NCI-H69 (cell line): ENCODE measurements around the gene C11orf68.
A peak's percentile ranks its signal among the peaks of the same experiment; 100 is the strongest.

Experiments used
- DNase-seq: peaks from one replicate; lab custom pipeline; 2025; lab: John Stamatoyannopoulos, UW

The C11orf68 gene

DNA sequence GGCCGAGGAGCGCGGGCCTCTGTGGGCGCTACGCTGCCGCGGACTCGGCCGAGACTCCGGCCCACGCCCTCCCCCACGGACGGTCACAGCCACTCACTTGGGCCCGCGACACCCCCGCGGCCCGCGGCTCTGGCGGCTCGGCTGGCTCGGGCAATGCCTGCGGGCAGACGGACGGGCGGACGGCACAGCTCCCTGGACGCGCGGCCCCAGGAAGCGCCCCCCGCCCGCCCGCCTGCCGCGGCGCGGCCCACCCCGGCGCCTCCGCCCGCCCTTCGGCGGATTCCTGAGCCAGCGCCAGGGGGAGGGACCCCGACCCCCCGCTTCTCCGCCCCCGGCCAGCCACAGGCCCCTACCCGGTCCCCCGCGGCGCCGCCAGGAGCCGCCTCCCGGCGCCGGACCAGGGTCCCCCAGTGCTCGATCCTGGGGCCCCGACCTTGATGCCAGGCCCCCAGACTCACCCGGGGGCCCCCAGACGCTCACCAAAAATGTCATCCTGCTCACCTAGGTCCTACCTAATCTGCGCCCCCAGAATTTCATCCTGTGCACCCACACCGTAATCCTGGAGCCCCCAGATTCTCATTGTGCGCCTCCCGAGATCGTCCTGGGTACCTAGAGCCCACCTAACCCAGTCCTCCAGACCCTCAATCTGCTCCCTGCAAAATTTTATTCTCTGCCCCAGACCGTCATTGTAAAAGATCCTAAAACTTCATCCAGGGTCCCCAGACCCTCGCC lies 46.1 kb downstream of the C11orf68 start, which contains the start of gene EFEMP2:
TSS of gene EFEMP2 (minus strand) at position 215 of the 732 bp plus-strand sequence. CDS start 446 bp downstream, outside the sequence.
- peak; percentile 51 for DNase-seq

DNA sequence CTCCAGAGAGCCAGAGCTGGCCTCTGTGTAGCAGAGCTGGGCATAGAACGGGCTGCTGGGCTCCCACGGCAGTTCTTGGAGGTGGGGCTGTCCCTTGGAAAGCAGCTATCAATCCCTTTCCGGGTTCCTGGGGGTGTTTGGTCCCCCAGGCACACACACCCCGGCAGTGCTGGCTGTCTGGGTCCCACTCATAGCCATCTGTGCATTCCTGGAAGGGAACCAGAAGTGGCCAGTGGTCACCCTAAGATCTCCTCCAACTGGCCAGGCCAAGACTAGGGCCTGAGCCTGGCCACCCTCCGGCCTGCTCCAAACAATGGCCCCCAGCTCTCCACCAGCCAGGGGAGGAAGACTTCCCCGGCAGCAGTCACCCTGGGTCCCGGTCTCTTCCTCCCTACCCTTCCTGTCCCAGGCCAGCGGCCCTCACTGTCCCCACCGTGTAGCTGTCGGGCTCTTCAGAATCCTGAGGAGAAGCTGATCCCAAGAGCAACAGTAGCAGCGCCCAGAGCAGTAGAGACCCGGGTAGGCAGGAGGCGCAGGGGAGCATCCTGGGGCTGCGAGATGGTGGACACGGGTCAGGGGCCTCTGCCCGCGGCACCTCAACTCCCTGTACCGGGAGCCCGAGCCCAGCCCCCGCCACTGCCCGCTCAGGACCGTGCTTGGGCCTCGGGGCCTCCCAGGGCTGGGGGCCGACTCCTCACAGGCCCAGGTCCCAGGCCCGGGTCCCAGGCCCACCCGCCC lies 46.9 kb downstream of the C11orf68 start:
- no peak for DNase-seq

DNA sequence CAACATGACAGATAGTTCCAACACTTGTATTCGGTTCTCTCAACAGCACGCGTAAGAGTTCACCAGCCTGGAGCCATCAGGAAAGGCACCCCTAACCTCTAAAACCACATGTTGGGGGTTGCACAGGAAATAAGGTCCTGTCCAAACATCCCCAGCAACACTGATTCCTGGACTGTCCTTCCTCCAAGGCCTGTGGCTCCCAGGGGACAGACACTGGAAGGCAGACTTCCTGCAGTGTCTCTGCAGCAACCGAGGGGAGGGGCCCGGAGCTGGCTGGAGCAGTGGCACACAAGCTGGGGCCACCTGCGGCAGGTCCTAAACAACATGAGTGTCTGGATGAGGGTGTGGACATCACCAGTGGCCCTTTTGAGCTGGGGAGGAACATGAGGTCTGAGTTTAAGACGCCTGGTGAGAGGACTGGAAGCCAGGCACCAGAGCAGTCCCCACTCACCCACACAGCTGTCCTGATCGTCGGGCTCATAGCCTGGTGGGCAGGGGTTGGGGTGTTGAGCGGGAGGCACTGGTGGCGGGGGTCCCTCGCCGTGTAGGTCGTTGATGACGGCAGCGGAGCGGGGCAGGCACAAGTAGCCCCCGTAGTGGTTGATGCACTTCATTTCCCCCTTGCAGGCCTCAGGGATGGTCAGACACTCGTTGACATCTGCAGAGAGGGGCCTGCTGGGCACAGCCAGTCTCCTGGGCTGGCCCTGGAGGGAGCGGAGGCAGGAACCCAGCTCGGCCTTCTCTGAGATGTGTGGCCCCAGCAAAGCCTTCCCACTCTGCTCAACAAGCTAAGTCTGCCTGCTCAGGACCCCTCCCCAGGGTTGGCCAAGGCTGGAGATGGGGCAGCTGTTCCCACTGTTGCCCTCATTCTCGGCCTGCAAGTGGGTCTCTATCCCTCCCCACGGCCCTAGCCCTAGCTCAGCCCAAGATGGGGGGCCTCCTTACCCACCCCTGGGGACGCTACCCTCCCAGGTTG lies 47.9 kb downstream of the C11orf68 start:
- DNase-seq: peak; percentile 86

DNA sequence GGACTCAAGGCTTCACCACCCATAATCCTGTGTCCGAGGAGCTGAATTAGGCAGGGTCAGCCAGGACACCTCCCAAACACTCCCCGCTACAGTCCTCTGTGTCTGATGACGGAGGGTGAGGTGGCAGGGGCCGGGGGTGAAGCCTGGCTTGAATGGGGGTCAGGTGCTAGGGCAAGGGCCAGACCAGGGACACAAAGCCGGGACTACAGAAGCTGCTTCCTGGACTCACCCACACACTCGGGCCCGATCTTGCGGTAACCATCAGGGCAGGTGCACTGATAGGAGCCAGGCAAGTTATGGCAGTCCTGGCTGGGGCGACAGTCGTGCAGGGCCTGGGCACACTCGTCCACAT lies 48.6 kb downstream of the C11orf68 start:
- DNase-seq: no peak

DNA sequence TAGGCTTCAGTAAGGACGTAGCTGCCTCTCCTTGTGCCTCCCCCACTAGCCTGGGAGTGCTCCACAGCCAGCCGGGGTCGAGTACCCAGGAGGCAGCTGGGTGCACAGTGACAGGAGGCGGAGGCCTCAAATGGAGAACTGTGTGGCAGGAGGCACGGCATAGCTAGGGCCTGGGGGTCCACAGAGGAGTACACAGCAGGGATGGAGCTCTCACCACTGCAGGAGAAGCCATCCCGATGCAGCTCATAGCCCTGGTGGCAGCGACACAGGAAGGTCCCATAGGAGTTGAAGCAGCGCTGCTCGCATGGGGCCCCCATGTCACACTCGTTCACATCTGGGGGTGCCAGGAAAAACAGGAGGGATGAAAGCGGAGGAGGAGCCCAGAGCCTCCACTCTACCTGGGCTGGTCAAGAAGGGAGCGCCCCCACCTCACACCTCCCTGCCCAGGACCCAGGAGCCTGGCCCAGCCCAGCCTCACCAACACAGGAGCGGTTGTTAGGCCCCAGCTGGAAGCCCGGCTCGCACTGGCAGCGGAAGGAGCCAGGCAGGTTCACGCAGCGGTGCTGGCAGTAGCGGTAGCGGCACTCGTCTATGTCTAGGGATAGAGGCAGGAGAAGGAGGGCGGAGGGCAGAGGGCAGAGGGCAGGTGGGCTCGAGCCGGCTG lies 49.1 kb downstream of the C11orf68 start:
- no peak for DNase-seq

DNA sequence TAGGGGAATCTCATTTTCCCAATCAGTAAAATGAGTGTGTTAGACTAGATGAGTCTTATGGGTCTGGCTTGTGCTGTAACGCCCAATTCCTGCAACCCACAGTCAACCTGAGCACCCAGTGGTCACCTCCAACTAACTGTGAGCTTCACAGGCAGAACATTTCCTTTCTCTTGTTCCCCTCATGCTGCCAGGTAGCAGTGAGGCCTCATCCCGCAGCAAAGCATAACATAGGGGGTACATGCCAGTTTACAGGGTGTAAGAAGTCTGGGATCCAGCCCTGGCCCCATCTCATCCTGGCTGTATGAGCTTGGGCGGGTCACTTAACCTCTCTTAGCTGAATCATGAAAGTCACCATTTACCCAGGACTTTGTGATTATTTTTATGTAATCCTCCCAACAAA lies 50.0 kb downstream of the C11orf68 start:
- DNase-seq: no peak

DNA sequence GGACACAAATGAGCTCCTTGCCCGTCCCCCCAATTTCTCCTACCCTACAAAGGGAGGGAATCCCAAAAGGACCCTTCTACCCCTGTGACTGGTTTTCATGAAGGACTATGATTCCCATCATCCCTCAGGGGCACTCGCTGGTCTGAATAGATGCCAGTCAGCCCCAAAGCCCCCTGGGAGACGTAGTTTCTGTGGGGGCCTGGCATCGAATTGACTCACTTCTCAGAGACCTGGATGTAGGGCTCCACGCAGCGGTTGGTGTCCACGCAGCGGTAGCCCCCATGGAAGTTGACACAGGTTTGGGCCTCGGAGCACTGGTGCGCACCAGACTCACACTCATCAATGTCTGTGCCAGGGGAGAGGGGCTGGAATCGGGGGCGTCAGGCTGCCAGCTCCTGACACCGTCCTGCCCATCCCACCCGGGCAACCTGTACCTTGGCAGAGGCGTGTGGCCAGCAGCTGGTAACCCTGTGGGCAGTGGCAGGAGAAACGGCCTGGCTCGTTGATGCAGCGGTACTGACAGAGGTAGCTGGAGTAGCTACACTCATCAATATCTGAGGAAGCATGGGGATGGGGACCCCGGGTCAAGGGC lies 50.7 kb downstream of the C11orf68 start:
- DNase-seq: peak; percentile 72

DNA sequence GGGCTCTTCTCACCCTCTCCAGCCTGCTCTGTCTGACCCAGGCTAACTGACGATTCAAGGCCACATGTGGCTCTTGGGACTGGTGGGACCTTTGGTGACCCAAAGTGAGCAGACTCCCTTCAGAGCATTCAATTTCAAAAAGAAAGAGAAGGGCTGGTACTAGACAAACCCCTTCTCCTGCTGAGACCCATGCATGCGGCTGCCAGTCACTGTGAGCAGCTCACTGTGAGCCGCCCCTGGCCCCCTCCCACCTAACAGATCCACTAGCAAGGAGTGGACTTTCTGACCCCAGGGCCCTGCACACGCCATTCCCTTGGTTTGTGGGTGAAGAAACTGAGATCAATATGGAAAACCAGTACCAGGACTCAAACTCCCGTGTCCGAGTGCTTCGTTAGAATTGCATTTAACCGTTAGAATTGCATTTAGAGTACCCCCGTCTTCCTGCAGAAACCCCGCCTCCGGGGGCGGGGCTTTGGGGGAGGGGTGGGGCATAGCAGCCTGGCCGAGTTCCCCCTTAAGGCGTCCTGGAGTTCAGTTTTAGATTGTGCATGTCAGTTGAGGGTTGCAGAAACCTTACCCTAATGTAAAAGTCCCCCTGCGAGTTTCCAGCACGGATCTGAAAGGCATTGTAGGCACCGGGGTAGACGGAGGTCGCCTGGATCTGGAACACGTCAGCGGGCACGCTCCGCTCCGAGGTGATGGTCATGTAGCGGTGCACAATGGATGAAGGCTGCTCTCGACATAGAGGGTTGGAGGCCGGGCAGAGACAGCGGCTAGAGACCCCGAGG lies 51.4 kb downstream of the C11orf68 start:
- peak; percentile 32 for DNase-seq
